Psoas muscle (tissue), 8 donors: ENCODE data around the gene MORN1. TPM values are rescaled to one million over a fixed set of nuclear protein-coding genes. Genes with fewer than 3 reads are reported as not detected.

Source experiments
- ATAC-seq, 4 donors: fragments of 200-7000 bp; cut with Tn5 transposase; one replicate each; pipeline ENCODE4 v1.9.1; 2020; ENCODE audit warnings: moderate library complexity in 3 of 4, mild to moderate bottlenecking in 2 of 4
- DNase-seq, 2 donors: peaks; one replicate each; pipeline ENCODE4 v3.0.0-alpha.2; 2020
- H3K27ac ChIP-seq: fragments of 200-600 bp; one replicate; pipeline ENCODE4 v1.8.0; 2022
- H3K27me3 ChIP-seq, 3 donors: fragments of 200-600 bp in 1 of 3; one replicate each; pipeline versions ENCODE4 v1.6.1 to v1.8.0; 2013 to 2022; ENCODE audit warnings: low read length in 2 of 3, mild to moderate bottlenecking in 2 of 3, moderate library complexity in 1 of 3; ENCODE audit not compliant: insufficient read depth in 3 of 3
- H3K36me3 ChIP-seq, 2 donors: fragments of 200-600 bp in 1 of 2; one replicate each; pipeline versions ENCODE4 v1.6.1 to v1.8.0; 2013 to 2022; ENCODE audit warnings: low read depth in 1 of 2, mild to moderate bottlenecking in 1 of 2, moderate library complexity in 1 of 2; ENCODE audit not compliant: insufficient read depth in 1 of 2
- H3K4me1 ChIP-seq: fragments of 200-600 bp; one replicate; pipeline ENCODE4 v1.8.0; 2022
- H3K4me3 ChIP-seq: fragments of 200-600 bp; one replicate; pipeline ENCODE4 v1.8.0; 2022; ENCODE audit warnings: mild to moderate bottlenecking
- H3K9me3 ChIP-seq: fragments of 200-600 bp; one replicate; pipeline ENCODE4 v1.8.0; 2022
- WGBS, 3 donors: extraction: QIAGEN DNeasy Blood & Tissue Kit; methylation state at CpG; one replicate each; pipeline versions ENCODE4 v1.1.6 to v1.1.7; 2013; 5-methylcytosine and 5-hydroxymethylcytosine counted together
- intact Hi-C, 2 donors: fragments of 100-400 bp; cut with DNase I; formaldehyde crosslinking; loops; one replicate each; pipeline versions ENCODE4 v1.11.0 to v1.14.2; 2022
- polyA plus RNA-seq, 3 donors: library from polyadenylated mRNA; stranded (reverse); fragments of 200-250 nt; gene quantifications; one replicate each; pipeline ENCODE4 v1.2.3, GENCODE V29; 2013
- total RNA-seq, 4 donors: library from RNA; stranded (reverse); fragmentation: NEBNext Ultra II Directional in 2 of 4; extraction: Animal tissue kit (Norgen Biotek cat#: 25700) in 2 of 4; gene quantifications; one replicate each; pipeline versions ENCODE4 v1.2.1 to v1.2.4, GENCODE V29; 2021 to 2023
- TF ChIP-seq, protein P1 (sequence below): fragments of 200-600 bp; IDR thresholded peaks from one replicate; pipeline ENCODE4 v1.8.0; 2022; ENCODE audit warnings: antibody characterized with exemption
- donor health status: healthy with polysubstance abuse.
- donor health status: DM: no; HTN: no; CAD: no; lungs with moderate emphysema.
- donor health status: Bipolar disorder and iron deficiency.
- donor health status: healthy.
- donor health status: DM: yes; HTN: yes; CAD: no.
- donor health status: DM: no; HTN: no; CAD: no.
- donor health status: DM: no; HTN: no; CAD: no.
- donor health status: DM: yes; HTN: yes; CAD: no.

The MORN1 gene
- total and polyA plus RNA-seq, 7 donors = 1.2 to 7.3 (median 4.2) TPM

DNA sequence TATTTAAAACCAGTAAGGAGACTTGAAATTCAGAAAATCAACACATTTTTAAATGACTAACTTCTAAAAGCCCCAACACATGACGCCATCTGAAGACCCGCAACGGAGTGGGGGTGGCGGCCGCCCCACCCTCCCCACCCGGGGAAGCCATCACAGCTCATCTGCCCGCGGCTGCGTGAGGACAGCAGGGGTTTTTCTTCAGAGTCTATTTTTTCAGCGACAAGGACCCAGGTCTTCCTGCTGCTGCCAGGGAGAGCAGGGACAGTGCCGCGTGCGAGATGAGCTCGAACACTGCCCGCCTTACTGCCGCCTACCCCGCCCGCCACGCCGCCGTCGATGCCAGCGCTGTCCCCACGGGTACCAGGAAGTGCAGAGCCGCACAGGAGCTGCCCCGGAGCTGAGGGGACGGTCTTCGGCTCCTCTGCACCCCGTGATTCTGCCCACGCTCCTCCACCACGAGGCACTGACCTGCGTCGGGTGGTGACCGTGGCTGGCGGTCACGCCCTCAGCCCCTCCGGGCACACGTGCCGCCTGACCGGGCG, 84.2 kb downstream of the MORN1 start:
- no peak for ATAC-seq
- intact Hi-C loops = loop anchor here in 1 of 2 donors (10.0 kb wide), 1 partner anchor 72 kb away; no protein-coding TSS in a partner anchor
- WGBS, 3 donors = 94 to 96% (median 95%) methylated on average over 41 of the region's 41 CpGs
- TF ChIP-seq, protein P1, sequence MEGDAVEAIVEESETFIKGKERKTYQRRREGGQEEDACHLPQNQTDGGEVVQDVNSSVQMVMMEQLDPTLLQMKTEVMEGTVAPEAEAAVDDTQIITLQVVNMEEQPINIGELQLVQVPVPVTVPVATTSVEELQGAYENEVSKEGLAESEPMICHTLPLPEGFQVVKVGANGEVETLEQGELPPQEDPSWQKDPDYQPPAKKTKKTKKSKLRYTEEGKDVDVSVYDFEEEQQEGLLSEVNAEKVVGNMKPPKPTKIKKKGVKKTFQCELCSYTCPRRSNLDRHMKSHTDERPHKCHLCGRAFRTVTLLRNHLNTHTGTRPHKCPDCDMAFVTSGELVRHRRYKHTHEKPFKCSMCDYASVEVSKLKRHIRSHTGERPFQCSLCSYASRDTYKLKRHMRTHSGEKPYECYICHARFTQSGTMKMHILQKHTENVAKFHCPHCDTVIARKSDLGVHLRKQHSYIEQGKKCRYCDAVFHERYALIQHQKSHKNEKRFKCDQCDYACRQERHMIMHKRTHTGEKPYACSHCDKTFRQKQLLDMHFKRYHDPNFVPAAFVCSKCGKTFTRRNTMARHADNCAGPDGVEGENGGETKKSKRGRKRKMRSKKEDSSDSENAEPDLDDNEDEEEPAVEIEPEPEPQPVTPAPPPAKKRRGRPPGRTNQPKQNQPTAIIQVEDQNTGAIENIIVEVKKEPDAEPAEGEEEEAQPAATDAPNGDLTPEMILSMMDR = no peak
- Histone ChIP-seq H3K9me3 (no peaks in the 10 kb centered on the region), H3K27me3 (no peaks in the 10 kb centered on the region), H3K4me3 (no peak overlapping the region), H3K4me1 (no peaks in the 10 kb centered on the region), H3K36me3 (peaks cover 3 to 61% of the 10 kb centered on the region in 2 donors), H3K27ac (no peak overlapping the region)
- no peak for DNase-seq

DNA sequence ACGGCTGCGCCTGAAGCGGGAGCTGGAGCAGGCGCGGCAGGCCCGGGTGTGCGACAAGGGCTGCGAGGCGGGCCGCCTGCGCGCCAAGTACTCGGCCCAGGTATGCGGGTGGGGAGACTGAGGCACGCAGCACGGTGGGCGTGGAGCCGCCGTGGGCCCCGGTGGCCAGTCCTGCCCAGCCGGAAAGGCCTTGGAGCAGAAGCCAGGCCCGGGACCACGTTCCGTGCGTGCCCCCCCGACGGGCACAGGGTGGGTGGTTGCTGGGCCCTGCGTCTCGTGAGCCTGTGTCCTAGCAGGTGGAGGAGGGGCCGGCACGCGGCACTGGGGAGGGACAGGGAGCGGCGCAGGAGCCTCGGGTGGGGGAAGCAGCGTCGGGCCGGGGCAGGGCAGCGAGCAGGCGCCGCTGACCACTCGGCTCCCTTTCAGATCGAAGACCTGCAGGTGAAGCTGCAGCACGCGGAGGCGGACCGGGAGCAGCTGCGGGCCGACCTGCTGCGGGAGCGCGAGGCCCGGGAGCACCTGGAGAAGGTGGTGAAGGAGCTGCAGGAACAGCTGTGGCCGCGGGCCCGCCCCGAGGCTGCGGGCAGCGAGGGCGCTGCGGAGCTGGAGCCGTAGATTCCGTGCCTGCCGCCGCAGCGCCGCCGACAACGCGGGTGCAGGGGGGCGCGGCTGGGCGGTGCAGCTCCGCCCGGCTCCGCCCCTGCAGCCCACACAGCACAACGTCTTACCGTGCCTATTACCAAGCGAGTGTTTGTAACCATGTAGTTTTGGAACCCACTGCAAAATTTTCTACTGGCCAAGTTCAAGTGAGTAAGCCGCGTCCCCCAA, 85.0 kb downstream of the MORN1 start:
- ATAC-seq (no peak), DNase-seq (no peak)
- TF ChIP-seq, protein P1 = no peak
- Histone ChIP-seq H3K4me3 (no peak overlapping the region), H3K4me1 (peaks cover 5% of the 10 kb centered on the region), H3K36me3 (peaks cover 3 to 61% of the 10 kb centered on the region in 2 donors), H3K9me3 (no peaks in the 10 kb centered on the region), H3K27me3 (no peaks in the 10 kb centered on the region), H3K27ac (no peak overlapping the region)
- 88 to 93% (median 89%) methylated on average over 75 to 81 of the region's 81 CpGs for WGBS, 3 donors
- intact Hi-C loops = loop anchor here in 1 of 2 donors (10.0 kb wide), 1 partner anchor 72 kb away; no protein-coding TSS in a partner anchor

DNA sequence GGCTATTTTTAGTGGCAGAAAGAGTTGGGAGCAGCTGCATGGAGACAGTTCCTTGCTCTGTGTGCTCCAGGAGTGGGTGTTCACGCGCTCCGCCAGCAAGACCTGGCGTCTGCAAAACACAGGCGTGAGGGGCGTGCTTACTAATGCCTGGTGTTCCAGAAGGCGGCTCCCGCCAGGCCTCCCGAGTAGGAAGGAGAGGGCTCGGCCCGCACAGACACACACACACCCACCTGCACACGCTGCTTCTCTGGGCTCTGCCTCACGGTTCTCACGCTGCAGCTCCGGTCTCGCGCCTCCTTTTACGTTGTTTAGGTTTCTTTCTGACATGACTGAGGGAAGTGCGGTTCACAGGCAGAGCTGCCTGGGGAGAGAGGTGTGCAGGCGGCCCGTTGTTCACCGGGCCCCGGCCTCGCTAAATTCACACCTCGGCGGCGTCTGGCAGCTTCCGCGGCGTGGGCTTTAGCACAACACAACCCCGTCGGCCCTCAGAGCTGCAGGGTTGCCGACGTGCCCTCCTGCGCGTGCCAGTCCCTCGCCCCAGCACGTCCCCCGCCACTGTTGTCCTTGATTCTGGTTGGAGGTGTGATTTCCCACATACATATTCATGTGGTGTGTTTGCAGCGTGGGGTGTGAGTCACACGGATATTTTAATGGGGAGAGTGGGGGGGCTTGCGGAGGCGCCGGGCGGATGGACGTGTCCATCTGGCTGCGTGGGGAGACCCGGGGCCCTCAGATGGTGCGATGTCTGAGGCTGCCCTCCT, 86.3 kb downstream of the MORN1 start:
- H3K4me1 ChIP-seq = peaks cover 11% of the 10 kb centered on the region
- ATAC-seq = no peak
- H3K4me3 ChIP-seq = no peak overlapping the region
- no peak for DNase-seq
- H3K36me3 ChIP-seq = peaks cover 3 to 61% of the 10 kb centered on the region in 2 donors
- no peak overlapping the region for H3K27ac ChIP-seq
- intact Hi-C loops = loop anchor here in 1 of 2 donors (10.0 kb wide), 1 partner anchor 70 kb away; no protein-coding TSS in a partner anchor
- TF ChIP-seq, protein P1 = no peak
- 83 to 88% (median 85%) methylated on average over 48 to 49 of the region's 49 CpGs for WGBS, 3 donors
- H3K27me3 ChIP-seq = no peaks in the 10 kb centered on the region
- H3K9me3 ChIP-seq = no peaks in the 10 kb centered on the region

DNA sequence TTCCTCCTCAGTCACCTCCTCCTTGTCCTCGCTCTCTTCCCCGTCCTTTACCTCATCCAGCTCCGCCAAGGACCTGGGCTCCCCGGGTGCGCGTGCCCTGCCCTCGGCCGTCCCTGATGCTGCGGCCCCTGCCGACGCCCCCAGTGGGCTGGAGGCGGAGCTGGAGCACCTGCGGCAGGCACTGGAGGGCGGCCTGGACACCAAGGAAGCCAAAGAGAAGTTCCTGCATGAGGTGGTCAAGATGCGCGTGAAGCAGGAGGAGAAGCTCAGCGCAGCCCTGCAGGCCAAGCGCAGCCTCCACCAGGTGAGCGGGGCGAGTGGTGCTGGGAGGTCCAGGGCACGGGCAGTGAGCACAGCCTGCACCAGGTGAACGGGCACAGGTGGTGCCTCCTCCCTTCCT, 87.1 kb downstream of the MORN1 start:
- H3K36me3 ChIP-seq = peaks cover 3 to 61% of the 10 kb centered on the region in 2 donors

More for the DNA sequence above, 87.1 kb downstream of the MORN1 start:
- no peaks in the 10 kb centered on the region for H3K27me3 ChIP-seq
- intact Hi-C loops = loop anchor here in 1 of 2 donors (10.0 kb wide), 1 partner anchor 69 kb away; no protein-coding TSS in a partner anchor
- DNase-seq (no peak), ATAC-seq (no peak)
- H3K27ac ChIP-seq = no peak overlapping the region
- peaks cover 19% of the 10 kb centered on the region for H3K4me1 ChIP-seq
- 90 to 94% (median 93%) methylated on average over 21 to 22 of the region's 22 CpGs for WGBS, 3 donors
- H3K4me3 ChIP-seq = no peak overlapping the region
- no peaks in the 10 kb centered on the region for H3K9me3 ChIP-seq
- TF ChIP-seq, protein P1 = no peak
